T-helper 1 cell treated with Interleukin-12 subunit alpha and Interleukin-12 subunit beta and Interleukin-4 antibody, amounts not matched to agents 30 ng/mL and 1 ng/mL, for 36 hours (primary cell): ENCODE measurements around the gene CERKL. TPM values are rescaled to one million over a fixed set of nuclear protein-coding genes. Genes with fewer than 3 reads are reported as not detected.

Experiments
- intact Hi-C: fragments of 100-400 bp; cut with micrococcal nuclease; formaldehyde crosslinking; loops from one replicate; pipeline ENCODE4 v1.15.1; 2024
- total RNA-seq: library from RNA; stranded (reverse); gene quantifications from 2 replicates; pipeline ENCODE4 v1.2.3, GENCODE V29; 2022

The CERKL gene
- total RNA-seq, 1 donor from 2014 or later = 0.07 TPM

GRCh38 chr2:181578829-181579228 is 78.1 kb downstream of the CERKL start:
- intact Hi-C loops = no loop called here

- intact Hi-C loops = no loop called here
Measured at GRCh38 chr2:181576431-181576830, 80.5 kb downstream of the CERKL start.

GRCh38 chr2:181575650-181576025 is 81.3 kb downstream of the CERKL start:
- intact Hi-C loops = no loop called here

GRCh38 chr2:181575024-181575649 is 81.8 kb downstream of the CERKL start:
- intact Hi-C loops = no loop called here

GRCh38 chr2:181574321-181574720 is 82.6 kb downstream of the CERKL start:
- intact Hi-C loops = loop anchor here (5.0 kb wide), 1 partner anchor 378 kb away; no protein-coding TSS in a partner anchor

GRCh38 chr2:181573140-181573736 is 83.7 kb downstream of the CERKL start:
- intact Hi-C loops = loop anchor here (1.0 to 5.0 kb wide), 2 partner anchors 142 to 379 kb away; no protein-coding TSS in a partner anchor

GRCh38 chr2:181570833-181571661 is 85.9 kb downstream of the CERKL start:
- intact Hi-C loops = loop anchor here (5.0 kb wide), 1 partner anchor 381 kb away; no protein-coding TSS in a partner anchor

GRCh38 chr2:181570059-181570458 is 86.8 kb downstream of the CERKL start:
- intact Hi-C loops = loop anchor here (5.0 kb wide), 1 partner anchor 382 kb away; no protein-coding TSS in a partner anchor

GRCh38 chr2:181566334-181567032 is 90.4 kb downstream of the CERKL start:
- intact Hi-C loops = no loop called here

GRCh38 chr2:181563101-181563692 is 93.7 kb downstream of the CERKL start:
- intact Hi-C loops = no loop called here

- intact Hi-C loops = no loop called here
Measured at GRCh38 chr2:181558371-181558770, 98.5 kb downstream of the CERKL start.

GRCh38 chr2:181554061-181554830 is 102.7 kb downstream of the CERKL start:
- intact Hi-C loops = no loop called here

- intact Hi-C loops = no loop called here
Measured at GRCh38 chr2:181553244-181553643, 103.7 kb downstream of the CERKL start.

GRCh38 chr2:181552808-181553207 is 104.1 kb downstream of the CERKL start:
- intact Hi-C loops = no loop called here

GRCh38 chr2:181546086-181546485 is 110.8 kb downstream of the CERKL start:
- intact Hi-C loops = no loop called here

GRCh38 chr2:181542170-181542569 is 114.7 kb downstream of the CERKL start:
- intact Hi-C loops = no loop called here

- intact Hi-C loops = no loop called here
Measured at GRCh38 chr2:181540421-181540820, 116.5 kb downstream of the CERKL start.

GRCh38 chr2:181536730-181537129 is 120.2 kb downstream of the CERKL start:
- intact Hi-C loops = no loop called here

- intact Hi-C loops = loop anchor here (1.0 to 5.0 kb wide), 3 partner anchors 11 to 189 kb away; no protein-coding TSS in a partner anchor
Measured at GRCh38 chr2:181528441-181528840, 128.5 kb downstream of the CERKL start.

GRCh38 chr2:181527058-181527457 is 129.8 kb downstream of the CERKL start:
- intact Hi-C loops = loop anchor here (5.0 kb wide), 2 partner anchors 45 to 190 kb away; no protein-coding TSS in a partner anchor
